Measurements from ENCODE around the gene LMCD1. TPM values are rescaled to one million over a fixed set of nuclear protein-coding genes. Genes with fewer than 3 reads are reported as not detected.

The LMCD1 gene
- total RNA-seq, 1 donor from 2014 or later, result 26.1 TPM

GRCh38 chr3:8456412-8456811 lies 45.2 kb upstream of the LMCD1 start:
- H3K27me3 Mint-ChIP-seq, result no peaks in the 10 kb centered on the region
- H3K36me3 Mint-ChIP-seq (ENCODE audit: insufficient read depth), result no peaks in the 10 kb centered on the region
- no peak for TF ChIP-seq CTCF (IDR thresholded peaks at IDR 0.05; ENCODE audit: unreplicated experiment)
- no peak for DNase-seq (ENCODE audit: low spot score, unreplicated experiment)
- H3K4me1 Mint-ChIP-seq (ENCODE audit: low read depth), result peaks cover 15% of the 10 kb centered on the region
- no peak overlapping the region for H3K27ac Mint-ChIP-seq
- H3K9me3 Mint-ChIP-seq (ENCODE audit: low read depth), result peaks cover 7% of the 10 kb centered on the region
- H3K4me3 Mint-ChIP-seq (ENCODE audit: low read depth), result no peak overlapping the region

GRCh38 chr3:8457039-8457438 lies 44.6 kb upstream of the LMCD1 start:
- Mint-ChIP-seq H3K36me3 (ENCODE audit: insufficient read depth) (no peaks in the 10 kb centered on the region), H3K9me3 (ENCODE audit: low read depth) (peaks cover 7% of the 10 kb centered on the region), H3K4me3 (ENCODE audit: low read depth) (no peak overlapping the region), H3K4me1 (ENCODE audit: low read depth) (peaks cover 20% of the 10 kb centered on the region), H3K27ac (no peak overlapping the region), H3K27me3 (no peaks in the 10 kb centered on the region)
- no peak for TF ChIP-seq CTCF (IDR thresholded peaks at IDR 0.05; ENCODE audit: unreplicated experiment)
- no peak for DNase-seq (ENCODE audit: low spot score, unreplicated experiment)

- Mint-ChIP-seq H3K4me3 (ENCODE audit: low read depth) (no peak overlapping the region), H3K36me3 (ENCODE audit: insufficient read depth) (no peaks in the 10 kb centered on the region), H3K4me1 (ENCODE audit: low read depth) (peaks cover 22% of the 10 kb centered on the region), H3K9me3 (ENCODE audit: low read depth) (peaks cover 8% of the 10 kb centered on the region), H3K27me3 (no peaks in the 10 kb centered on the region), H3K27ac (no peak overlapping the region)
- no peak for TF ChIP-seq CTCF (IDR thresholded peaks at IDR 0.05; ENCODE audit: unreplicated experiment)
- no peak for DNase-seq (ENCODE audit: low spot score, unreplicated experiment)
Observed at GRCh38 chr3:8458238-8458661, 43.4 kb upstream of the LMCD1 start.

GRCh38 chr3:8458711-8459110 lies 42.9 kb upstream of the LMCD1 start:
- H3K27me3 Mint-ChIP-seq, result no peaks in the 10 kb centered on the region
- H3K9me3 Mint-ChIP-seq (ENCODE audit: low read depth), result peaks cover 7% of the 10 kb centered on the region
- no peak overlapping the region for H3K27ac Mint-ChIP-seq
- TF ChIP-seq CTCF (IDR thresholded peaks at IDR 0.05; ENCODE audit: unreplicated experiment), result no peak
- no peaks in the 10 kb centered on the region for H3K36me3 Mint-ChIP-seq (ENCODE audit: insufficient read depth)
- H3K4me1 Mint-ChIP-seq (ENCODE audit: low read depth), result peaks cover 20% of the 10 kb centered on the region
- H3K4me3 Mint-ChIP-seq (ENCODE audit: low read depth), result no peak overlapping the region
- DNase-seq (ENCODE audit: low spot score, unreplicated experiment), result no peak

GRCh38 chr3:8460050-8460708 lies 41.4 kb upstream of the LMCD1 start:
- DNase-seq (ENCODE audit: low spot score, unreplicated experiment), result no peak
- Mint-ChIP-seq H3K27me3 (no peaks in the 10 kb centered on the region), H3K27ac (no peak overlapping the region), H3K9me3 (ENCODE audit: low read depth) (peaks cover 11% of the 10 kb centered on the region), H3K4me1 (ENCODE audit: low read depth) (peaks cover 20% of the 10 kb centered on the region), H3K36me3 (ENCODE audit: insufficient read depth) (no peaks in the 10 kb centered on the region), H3K4me3 (ENCODE audit: low read depth) (no peak overlapping the region)
- no peak for TF ChIP-seq CTCF (IDR thresholded peaks at IDR 0.05; ENCODE audit: unreplicated experiment)

Data from progenitor cell of endocrine pancreas (in vitro differentiated cells).